Measurements from ENCODE around the gene PRG3. TPM values are rescaled to one million over a fixed set of nuclear protein-coding genes. Genes with fewer than 3 reads are reported as not detected.
A peak's percentile ranks its signal among the peaks of the same experiment; 100 is the strongest.
"Not testable (repeated sequence)": the region's sequence is repeated elsewhere in the genome, so short reads cannot be mapped to it uniquely, and the experiment has no call there.

PRG3 gene
- total and polyA plus RNA-seq, 4 donors: 0.55 to 1.1 TPM; not detected in 2

DNA sequence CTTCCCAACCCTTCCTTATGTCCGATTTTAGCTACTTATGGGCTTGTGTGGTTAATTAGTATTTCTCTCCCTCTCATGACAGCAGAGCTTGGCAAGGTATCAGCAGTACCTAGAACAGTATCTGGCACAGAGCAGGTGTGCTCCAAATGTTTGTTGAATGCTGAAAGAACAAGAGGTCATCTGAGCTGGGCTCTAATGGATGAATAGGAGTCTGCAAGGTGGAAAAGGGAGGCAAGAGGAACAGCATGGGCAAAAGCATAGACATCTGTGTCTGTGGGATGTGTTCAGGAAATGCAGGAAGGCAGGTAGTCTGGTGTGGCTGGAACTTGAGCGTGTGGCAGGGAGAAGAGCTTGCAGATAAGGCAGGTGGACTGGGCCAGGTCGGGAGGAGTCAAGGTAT, 19.0 kb downstream of the PRG3 start:
- Histone ChIP-seq H3K4me3 (ENCODE audit: low read depth, low read length) (no peak overlapping the region), H3K36me3 (ENCODE audit: control insufficient read depth, insufficient read depth, low read length) (no peaks in the 10 kb centered on the region), H3K27ac (ENCODE audit: low read depth, low read length) (no peak overlapping the region), H3K4me1 (ENCODE audit: control insufficient read depth, insufficient read depth, low read length) (peaks cover 10% of the 10 kb centered on the region), H3K27me3 (ENCODE audit: control insufficient read depth, insufficient read depth, low read length) (no peaks in the 10 kb centered on the region), H3K9me3 (ENCODE audit: control insufficient read depth, insufficient read depth, low read length) (no peaks in the 10 kb centered on the region)
- no peak for DNase-seq (ENCODE audit: low read depth in 4 of 6, low spot score in 6 of 6)
- WGBS (ENCODE audit: insufficient coverage): no CpG with 5 or more reads among the region's 3 CpGs

- not testable (repeated sequence) for DNase-seq (ENCODE audit: low read depth in 4 of 6, low spot score in 6 of 6); H3K27ac ChIP-seq (ENCODE audit: low read depth, low read length); H3K4me3 ChIP-seq (ENCODE audit: low read depth, low read length); H3K36me3 ChIP-seq (ENCODE audit: control insufficient read depth, insufficient read depth, low read length); H3K9me3 ChIP-seq (ENCODE audit: control insufficient read depth, insufficient read depth, low read length); H3K27me3 ChIP-seq (ENCODE audit: control insufficient read depth, insufficient read depth, low read length)
- peaks cover 10% of the 10 kb centered on the region for H3K4me1 ChIP-seq (ENCODE audit: control insufficient read depth, insufficient read depth, low read length)
Measured at GRCh38 chr11:57361420-57361819, 19.5 kb downstream of the PRG3 start.

- no peak for DNase-seq (ENCODE audit: low read depth in 4 of 6, low spot score in 6 of 6)
- H3K27me3 ChIP-seq (ENCODE audit: control insufficient read depth, insufficient read depth, low read length): no peaks in the 10 kb centered on the region
- H3K4me1 ChIP-seq (ENCODE audit: control insufficient read depth, insufficient read depth, low read length): peaks cover 10% of the 10 kb centered on the region
- no peaks in the 10 kb centered on the region for H3K9me3 ChIP-seq (ENCODE audit: control insufficient read depth, insufficient read depth, low read length)
- no peak overlapping the region for H3K4me3 ChIP-seq (ENCODE audit: low read depth, low read length)
- 89% methylated on average over 8 of the region's 8 CpGs for WGBS (ENCODE audit: insufficient coverage)
- no peak overlapping the region for H3K27ac ChIP-seq (ENCODE audit: low read depth, low read length)
- H3K36me3 ChIP-seq (ENCODE audit: control insufficient read depth, insufficient read depth, low read length): no peaks in the 10 kb centered on the region
Measured at GRCh38 chr11:57360991-57361390, 20.0 kb downstream of the PRG3 start.

DNA sequence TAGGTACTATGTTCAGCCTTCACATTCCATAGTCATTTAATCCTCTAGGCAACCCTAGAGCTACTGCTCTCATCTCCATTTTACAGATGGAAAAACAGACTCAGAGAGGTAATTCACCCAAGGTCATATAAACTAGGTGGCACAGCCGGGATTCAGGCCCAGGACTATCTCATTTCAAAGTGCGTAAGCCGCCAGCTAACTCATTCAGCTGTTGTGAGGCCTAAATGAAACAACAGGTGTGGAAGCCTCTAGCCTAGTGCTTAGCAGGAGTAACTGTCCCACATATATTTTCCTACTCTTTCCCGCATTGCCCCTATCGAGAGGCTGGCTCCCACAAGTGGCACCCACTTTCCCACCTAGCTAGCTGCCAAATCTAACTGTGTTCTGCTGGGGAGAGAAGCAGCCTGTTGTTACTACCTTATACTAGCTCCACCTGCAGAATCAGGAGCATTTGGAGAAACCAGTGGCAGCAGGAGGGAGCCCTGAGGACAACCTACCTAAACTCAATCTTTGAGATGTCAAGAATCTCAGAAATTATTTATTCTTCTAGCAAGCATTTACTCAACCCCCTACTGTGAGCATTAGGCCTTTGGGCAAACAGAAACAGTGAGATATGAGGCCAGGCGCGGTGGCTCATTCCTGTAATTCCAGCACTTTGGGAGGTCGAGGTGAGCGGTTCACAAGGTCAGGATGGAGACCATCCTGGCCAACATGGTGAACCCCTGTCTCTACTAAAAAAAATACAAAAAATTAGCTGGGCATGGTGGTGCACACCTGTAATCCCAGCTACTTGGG, 20.9 kb downstream of the PRG3 start:
- Histone ChIP-seq H3K4me3 (ENCODE audit: low read depth, low read length) (no peak overlapping the region), H3K9me3 (ENCODE audit: control insufficient read depth, insufficient read depth, low read length) (no peaks in the 10 kb centered on the region), H3K27ac (ENCODE audit: low read depth, low read length) (no peak overlapping the region), H3K27me3 (ENCODE audit: control insufficient read depth, insufficient read depth, low read length) (no peaks in the 10 kb centered on the region), H3K4me1 (ENCODE audit: control insufficient read depth, insufficient read depth, low read length) (peaks cover 10% of the 10 kb centered on the region), H3K36me3 (ENCODE audit: control insufficient read depth, insufficient read depth, low read length) (no peaks in the 10 kb centered on the region)
- 76% methylated on average over 4 of the region's 9 CpGs for WGBS (ENCODE audit: insufficient coverage)
- DNase-seq (ENCODE audit: low read depth in 4 of 6, low spot score in 6 of 6): no peak

- WGBS (ENCODE audit: insufficient coverage): 87% methylated on average over 5 of the region's 5 CpGs
- Histone ChIP-seq H3K4me3 (ENCODE audit: low read depth, low read length) (no peak overlapping the region), H3K4me1 (ENCODE audit: control insufficient read depth, insufficient read depth, low read length) (peaks cover 10% of the 10 kb centered on the region), H3K9me3 (ENCODE audit: control insufficient read depth, insufficient read depth, low read length) (no peaks in the 10 kb centered on the region), H3K27ac (ENCODE audit: low read depth, low read length) (no peak overlapping the region), H3K36me3 (ENCODE audit: control insufficient read depth, insufficient read depth, low read length) (no peaks in the 10 kb centered on the region), H3K27me3 (ENCODE audit: control insufficient read depth, insufficient read depth, low read length) (no peaks in the 10 kb centered on the region)
- DNase-seq (ENCODE audit: low read depth in 4 of 6, low spot score in 6 of 6): no peak
Measured at GRCh38 chr11:57359396-57359795, 21.6 kb downstream of the PRG3 start.

DNA sequence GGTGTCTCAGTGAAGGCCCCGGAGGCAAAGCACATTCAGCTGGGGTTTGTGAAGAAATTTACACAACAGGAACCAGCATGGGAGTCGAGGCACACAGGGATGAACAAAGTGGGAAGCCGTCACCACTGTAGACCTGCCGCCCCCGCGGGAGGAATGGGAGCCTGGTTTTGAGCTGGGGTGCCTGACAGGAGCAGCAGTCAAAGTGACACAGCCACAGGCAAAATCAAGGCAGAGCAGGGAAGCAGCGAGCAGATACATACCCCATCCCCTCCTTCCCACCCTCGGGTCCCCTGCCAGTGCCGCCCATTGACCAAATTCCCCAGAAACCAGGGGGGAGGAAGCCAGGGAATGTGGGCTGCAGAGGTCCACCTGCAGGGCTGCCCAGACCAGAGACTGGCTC, 22.0 kb downstream of the PRG3 start:
- no peaks in the 10 kb centered on the region for H3K27me3 ChIP-seq (ENCODE audit: control insufficient read depth, insufficient read depth, low read length)
- peaks cover 10% of the 10 kb centered on the region for H3K4me1 ChIP-seq (ENCODE audit: control insufficient read depth, insufficient read depth, low read length)
- H3K27ac ChIP-seq (ENCODE audit: low read depth, low read length): no peak overlapping the region
- WGBS (ENCODE audit: insufficient coverage): 65% methylated on average over 8 of the region's 9 CpGs
- no peaks in the 10 kb centered on the region for H3K9me3 ChIP-seq (ENCODE audit: control insufficient read depth, insufficient read depth, low read length)
- no peak overlapping the region for H3K4me3 ChIP-seq (ENCODE audit: low read depth, low read length)
- no peak for DNase-seq (ENCODE audit: low read depth in 4 of 6, low spot score in 6 of 6)
- no peaks in the 10 kb centered on the region for H3K36me3 ChIP-seq (ENCODE audit: control insufficient read depth, insufficient read depth, low read length)

DNA sequence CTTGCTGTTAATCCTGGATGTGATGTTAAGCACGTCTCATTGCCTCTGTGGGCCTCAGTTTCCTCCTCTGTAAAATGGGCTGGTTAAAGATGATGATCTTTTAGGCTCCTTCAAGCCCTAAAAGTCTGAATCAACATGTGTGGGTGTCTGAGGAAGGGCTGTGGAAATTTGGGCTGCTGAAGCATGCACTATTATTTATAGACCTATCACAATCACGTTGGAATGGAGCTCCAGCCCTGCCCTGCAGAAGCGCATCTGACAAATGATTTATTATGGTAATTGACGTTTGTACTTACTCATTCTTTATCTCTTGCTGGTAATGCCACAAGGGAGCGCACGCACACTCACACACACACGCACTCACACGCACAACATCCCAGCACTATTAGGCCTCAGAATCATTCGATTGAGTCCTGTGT, 22.4 kb downstream of the PRG3 start:
- no peak overlapping the region for H3K27ac ChIP-seq (ENCODE audit: low read depth, low read length)
- WGBS (ENCODE audit: insufficient coverage): 89% methylated on average over 3 of the region's 9 CpGs
- H3K27me3 ChIP-seq (ENCODE audit: control insufficient read depth, insufficient read depth, low read length): no peaks in the 10 kb centered on the region
- H3K4me3 ChIP-seq (ENCODE audit: low read depth, low read length): no peak overlapping the region
- H3K9me3 ChIP-seq (ENCODE audit: control insufficient read depth, insufficient read depth, low read length): no peaks in the 10 kb centered on the region
- H3K4me1 ChIP-seq (ENCODE audit: control insufficient read depth, insufficient read depth, low read length): peaks cover 10% of the 10 kb centered on the region
- no peak for DNase-seq (ENCODE audit: low read depth in 4 of 6, low spot score in 6 of 6)
- H3K36me3 ChIP-seq (ENCODE audit: control insufficient read depth, insufficient read depth, low read length): no peaks in the 10 kb centered on the region

- Histone ChIP-seq H3K4me3 (ENCODE audit: low read depth, low read length) (no peak overlapping the region), H3K9me3 (ENCODE audit: control insufficient read depth, insufficient read depth, low read length) (no peaks in the 10 kb centered on the region), H3K4me1 (ENCODE audit: control insufficient read depth, insufficient read depth, low read length) (peaks cover 12% of the 10 kb centered on the region), H3K27ac (ENCODE audit: low read depth, low read length) (no peak overlapping the region), H3K27me3 (ENCODE audit: control insufficient read depth, insufficient read depth, low read length) (no peaks in the 10 kb centered on the region), H3K36me3 (ENCODE audit: control insufficient read depth, insufficient read depth, low read length) (no peaks in the 10 kb centered on the region)
- 63% methylated on average over 3 of the region's 6 CpGs for WGBS (ENCODE audit: insufficient coverage)
- DNase-seq (ENCODE audit: low read depth in 4 of 6, low spot score in 6 of 6): peak in 2 of 6 donors; percentile 78 to 79
Measured at GRCh38 chr11:57357856-57358255, 23.1 kb downstream of the PRG3 start.

GRCh38 chr11:57357310-57357709, 23.6 kb downstream of the PRG3 start:
- H3K4me1 ChIP-seq (ENCODE audit: control insufficient read depth, insufficient read depth, low read length): peaks cover 13% of the 10 kb centered on the region

GRCh38 chr11:57356268-57356667, 24.7 kb downstream of the PRG3 start:
- DNase-seq (ENCODE audit: low read depth in 4 of 6, low spot score in 6 of 6): peak in 2 of 6 donors; percentile 54 to 92
- no peak overlapping the region for H3K4me3 ChIP-seq (ENCODE audit: low read depth, low read length)
- no peaks in the 10 kb centered on the region for H3K9me3 ChIP-seq (ENCODE audit: control insufficient read depth, insufficient read depth, low read length)

More at GRCh38 chr11:57357310-57357709, 23.6 kb downstream of the PRG3 start:
- no peaks in the 10 kb centered on the region for H3K36me3 ChIP-seq (ENCODE audit: control insufficient read depth, insufficient read depth, low read length)
- no peak overlapping the region for H3K27ac ChIP-seq (ENCODE audit: low read depth, low read length)
- H3K4me3 ChIP-seq (ENCODE audit: low read depth, low read length): no peak overlapping the region
- H3K27me3 ChIP-seq (ENCODE audit: control insufficient read depth, insufficient read depth, low read length): no peaks in the 10 kb centered on the region
- DNase-seq (ENCODE audit: low read depth in 4 of 6, low spot score in 6 of 6): no peak
- WGBS (ENCODE audit: insufficient coverage): 100% methylated on average over 1 of the region's 3 CpGs
- no peaks in the 10 kb centered on the region for H3K9me3 ChIP-seq (ENCODE audit: control insufficient read depth, insufficient read depth, low read length)

More at GRCh38 chr11:57356268-57356667, 24.7 kb downstream of the PRG3 start:
- Histone ChIP-seq H3K27me3 (ENCODE audit: control insufficient read depth, insufficient read depth, low read length) (no peaks in the 10 kb centered on the region), H3K36me3 (ENCODE audit: control insufficient read depth, insufficient read depth, low read length) (no peaks in the 10 kb centered on the region), H3K4me1 (ENCODE audit: control insufficient read depth, insufficient read depth, low read length) (peaks cover 13% of the 10 kb centered on the region), H3K27ac (ENCODE audit: low read depth, low read length) (peak overlapping the region; percentile 22)
- WGBS (ENCODE audit: insufficient coverage): 61% methylated on average over 6 of the region's 9 CpGs

Measured in spinal cord (tissue), 10 donors.